SU-DHL-6 (cell line): ENCODE measurements around the gene ASAP2.

Experiments used
- CTCF ChIP-seq: fragments of 200-600 bp; sonication (generic); IDR thresholded peaks from one replicate; pipeline ENCODE4 v1.5.1; 2017; ENCODE audit warnings: antibody characterized with exemption, mild to moderate bottlenecking, low read length, moderate library complexity; ENCODE audit not compliant: insufficient read depth, poor library complexity, severe bottlenecking
- EZH2phosphoT487 ChIP-seq: fragments of 200-600 bp; sonication (generic), shearing (Covaris generic); conservative IDR thresholded peaks from 2 replicates; pipeline ENCODE4 v1.6.1; 2018; ENCODE audit warnings: mild to moderate bottlenecking, antibody characterized with exemption, low read length, moderate library complexity, mixed read lengths

GRCh38 chr2:9412781-9413180 lies 206.2 kb downstream of the ASAP2 start:
- TF ChIP-seq CTCF (no peak), EZH2phosphoT487 (no peak)
